H54 (cell line): ENCODE results near the gene TSC2.

Experiments used
- DNase-seq: peaks from one replicate; pipeline ENCODE4 v3.0.0; 2011; ENCODE audit warnings: low spot score, mixed read lengths; ENCODE audit not compliant: insufficient read length
- FAIRE-seq: peaks from 3 replicates; lab custom pipeline; 2011; peaks lifted over from hg19 to GRCh38; lab: Jason Lieb, UNC
- POLR2A ChIP-seq: IDR thresholded peaks from 2 replicates; pipeline ENCODE4 v1.6.1; 2011; ENCODE audit warnings: low read depth, mild to moderate bottlenecking, low read length

TSC2 gene

DNA sequence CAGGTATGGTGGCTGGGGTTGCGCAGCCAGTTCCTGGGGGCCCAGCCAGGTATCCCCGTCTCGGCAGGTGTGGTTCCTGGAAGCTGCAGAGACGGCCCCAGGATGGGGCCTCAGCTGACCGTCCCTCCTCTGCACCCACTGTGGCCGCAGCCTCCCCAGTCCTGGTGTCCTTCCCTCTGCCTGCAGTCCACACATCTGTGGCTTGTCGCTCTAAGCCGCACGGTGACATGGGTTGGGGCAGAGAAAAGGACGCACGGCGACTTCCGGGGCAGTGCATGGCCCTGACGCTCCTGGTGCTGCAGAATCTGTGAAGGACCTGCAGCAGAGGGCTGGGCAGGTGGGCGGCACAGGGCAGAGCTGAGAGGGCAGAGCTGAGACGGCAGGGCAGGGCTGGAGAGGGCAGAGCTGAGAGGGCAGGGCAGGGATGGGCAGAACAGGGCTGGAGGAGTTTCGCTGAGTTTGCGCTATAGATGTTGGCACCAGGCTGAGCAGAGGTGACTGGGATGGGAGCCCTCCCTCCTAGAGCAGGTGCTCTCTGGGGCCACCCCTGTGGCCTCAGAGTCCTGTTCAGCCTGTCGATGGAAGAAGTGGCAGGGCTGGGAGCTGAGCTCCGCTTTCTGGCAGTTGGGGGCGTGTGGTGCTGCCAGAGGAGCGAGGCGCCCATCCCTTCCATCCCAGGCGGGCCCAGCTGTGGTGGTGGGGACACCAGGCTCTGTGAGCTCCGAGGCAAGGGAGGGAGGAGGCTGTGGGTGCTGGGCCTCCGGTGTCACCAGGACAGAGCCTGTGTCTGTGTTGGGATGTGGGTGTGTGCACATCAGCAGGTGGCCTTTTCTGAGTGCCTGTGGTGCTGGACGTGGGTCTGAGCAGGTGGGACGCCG, 23.0 kb downstream of the TSC2 start:
- TF ChIP-seq POLR2A, result no peak
- no peak for FAIRE-seq
- no peak for DNase-seq

DNA sequence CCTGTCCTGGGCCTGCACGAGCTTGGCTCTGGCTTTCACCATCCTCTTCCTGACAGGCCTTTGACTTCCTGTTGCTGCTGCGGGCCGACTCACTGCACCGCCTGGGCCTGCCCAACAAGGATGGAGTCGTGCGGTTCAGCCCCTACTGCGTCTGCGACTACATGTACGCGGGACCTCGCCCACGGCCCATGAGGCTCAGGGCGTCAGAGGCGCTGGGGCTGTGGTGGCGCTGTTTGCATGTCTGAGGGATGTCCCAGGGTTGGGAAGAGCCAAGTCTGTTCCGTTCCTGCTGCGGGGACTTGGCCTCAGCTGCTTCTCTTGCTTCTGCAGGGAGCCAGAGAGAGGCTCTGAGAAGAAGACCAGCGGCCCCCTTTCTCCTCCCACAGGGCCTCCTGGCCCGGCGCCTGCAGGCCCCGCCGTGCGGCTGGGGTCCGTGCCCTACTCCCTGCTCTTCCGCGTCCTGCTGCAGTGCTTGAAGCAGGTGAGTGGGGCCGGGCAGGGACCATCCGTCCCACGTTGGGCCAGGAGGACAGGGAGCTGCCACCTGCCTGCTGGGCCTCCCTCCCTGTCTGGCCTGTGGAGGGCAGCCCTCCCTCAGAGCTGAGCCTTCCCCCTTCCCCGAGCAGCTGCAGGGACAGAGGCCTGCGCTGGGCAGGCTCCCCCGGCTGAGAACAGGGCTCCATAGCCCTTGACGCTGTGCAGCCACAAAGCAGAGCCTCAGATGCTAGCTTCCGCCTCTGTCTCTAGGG, 23.8 kb downstream of the TSC2 start:
- DNase-seq, result no peak
- no peak for FAIRE-seq
- no peak for TF ChIP-seq POLR2A

DNA sequence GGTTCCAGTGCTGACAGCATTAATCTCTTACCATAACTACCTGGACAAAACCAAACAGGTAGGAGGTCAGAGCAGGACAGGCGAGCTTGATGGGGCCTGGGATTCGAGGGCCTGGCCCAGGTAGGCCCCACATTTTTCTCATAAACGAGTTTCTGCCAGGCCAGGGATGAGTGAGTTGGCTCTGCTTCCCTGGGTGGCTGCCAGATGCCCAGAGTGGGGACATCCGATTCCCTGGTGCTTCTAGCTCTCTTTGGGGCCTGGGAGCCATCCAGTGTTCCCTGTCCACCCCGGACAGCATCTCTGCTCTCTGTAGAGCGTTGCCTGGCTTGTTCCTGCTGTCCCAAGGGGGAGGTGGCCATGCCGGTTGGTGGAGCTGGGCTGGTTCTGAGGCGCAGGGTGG, 25.1 kb downstream of the TSC2 start:
- FAIRE-seq, result no peak
- TF ChIP-seq POLR2A, result no peak
- DNase-seq, result no peak

DNA sequence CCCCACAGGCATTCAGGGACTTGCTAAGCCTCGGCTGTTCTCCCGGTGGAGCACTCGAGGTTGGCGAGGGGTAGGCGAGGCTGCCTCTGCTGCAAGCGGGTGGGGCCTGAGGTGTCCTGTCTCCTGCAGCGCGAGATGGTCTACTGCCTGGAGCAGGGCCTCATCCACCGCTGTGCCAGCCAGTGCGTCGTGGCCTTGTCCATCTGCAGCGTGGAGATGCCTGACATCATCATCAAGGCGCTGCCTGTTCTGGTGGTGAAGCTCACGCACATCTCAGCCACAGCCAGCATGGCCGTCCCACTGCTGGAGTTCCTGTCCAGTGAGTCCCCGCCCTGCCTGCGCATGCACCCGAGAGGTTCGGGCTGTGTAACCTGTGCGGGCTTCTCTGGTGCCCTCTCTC, 26.3 kb downstream of the TSC2 start:
- no peak for DNase-seq
- FAIRE-seq, result no peak
- no peak for TF ChIP-seq POLR2A

DNA sequence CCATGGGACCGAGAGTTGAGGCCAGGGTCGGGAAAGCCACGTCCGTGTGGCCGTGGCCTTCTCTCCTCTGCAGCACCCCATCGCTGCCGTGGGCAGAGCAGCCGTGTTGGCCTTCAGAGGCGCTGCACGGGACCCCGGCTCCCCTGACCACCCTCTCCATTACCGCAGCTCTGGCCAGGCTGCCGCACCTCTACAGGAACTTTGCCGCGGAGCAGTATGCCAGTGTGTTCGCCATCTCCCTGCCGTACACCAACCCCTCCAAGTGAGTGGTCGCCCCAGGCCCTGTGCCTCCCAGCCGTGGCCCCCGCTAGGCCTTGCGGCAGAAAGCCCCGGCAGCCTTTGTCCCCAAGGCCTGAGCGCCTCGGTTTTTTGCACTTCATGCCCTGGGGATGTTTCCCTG, 27.8 kb downstream of the TSC2 start:
- TF ChIP-seq POLR2A, result no peak
- no peak for FAIRE-seq

DNA sequence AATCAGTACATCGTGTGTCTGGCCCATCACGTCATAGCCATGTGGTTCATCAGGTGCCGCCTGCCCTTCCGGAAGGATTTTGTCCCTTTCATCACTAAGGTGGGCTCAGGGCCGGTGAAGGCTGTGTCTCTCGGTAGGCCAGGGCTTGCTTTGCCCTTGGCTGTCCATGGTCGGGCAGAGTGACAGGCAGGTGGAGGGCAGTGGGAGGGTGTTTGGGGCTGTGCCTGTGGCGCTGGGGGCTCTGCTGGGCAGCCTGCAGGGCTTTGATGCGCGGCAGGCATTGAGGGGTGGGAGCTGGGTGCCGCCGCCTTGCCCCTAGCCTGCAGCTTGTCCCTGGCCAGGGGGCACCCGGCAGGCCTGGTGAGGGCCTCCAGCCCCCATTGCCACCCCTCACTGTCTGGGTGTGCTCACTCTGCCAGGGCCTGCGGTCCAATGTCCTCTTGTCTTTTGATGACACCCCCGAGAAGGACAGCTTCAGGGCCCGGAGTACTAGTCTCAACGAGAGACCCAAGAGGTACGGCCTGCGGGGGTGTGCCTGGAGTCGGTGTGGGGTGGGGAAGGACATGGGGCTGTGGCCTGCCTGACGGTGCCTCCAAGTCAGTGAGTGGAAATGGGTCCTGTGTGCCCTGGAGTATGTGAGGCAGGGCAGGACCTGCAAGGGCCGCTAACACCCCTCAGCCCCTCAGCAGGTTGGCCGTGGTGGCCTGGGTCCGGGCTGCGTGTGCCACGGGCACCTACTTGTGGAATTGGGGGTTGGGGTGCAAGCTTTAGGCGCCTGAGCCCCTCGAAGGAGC, 28.5 kb downstream of the TSC2 start:
- DNase-seq (no peak), FAIRE-seq (no peak)
- no peak for TF ChIP-seq POLR2A

More for the DNA sequence above, 27.8 kb downstream of the TSC2 start:
- DNase-seq, result no peak

DNA sequence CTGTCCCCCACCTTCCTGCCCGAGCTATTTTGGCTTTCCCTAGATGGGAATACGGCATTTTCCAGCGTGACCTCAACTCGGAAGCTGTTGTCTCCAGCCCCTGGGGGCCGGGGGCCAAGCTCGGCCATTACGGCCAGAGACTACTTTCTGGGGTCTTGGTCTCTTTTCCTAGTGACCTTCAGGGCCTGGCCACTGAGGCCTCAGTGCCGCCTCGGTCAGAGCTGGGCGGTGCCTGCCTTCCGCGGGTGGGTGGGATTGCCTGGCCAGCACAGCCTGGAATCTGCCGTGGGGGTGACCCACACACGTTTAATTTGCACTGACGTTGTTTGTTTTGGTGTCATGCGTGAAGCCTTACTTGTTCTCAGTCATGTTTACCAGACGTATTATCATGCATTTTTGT, 29.2 kb downstream of the TSC2 start:
- no peak for FAIRE-seq
- TF ChIP-seq POLR2A, result no peak
- DNase-seq, result no peak

DNA sequence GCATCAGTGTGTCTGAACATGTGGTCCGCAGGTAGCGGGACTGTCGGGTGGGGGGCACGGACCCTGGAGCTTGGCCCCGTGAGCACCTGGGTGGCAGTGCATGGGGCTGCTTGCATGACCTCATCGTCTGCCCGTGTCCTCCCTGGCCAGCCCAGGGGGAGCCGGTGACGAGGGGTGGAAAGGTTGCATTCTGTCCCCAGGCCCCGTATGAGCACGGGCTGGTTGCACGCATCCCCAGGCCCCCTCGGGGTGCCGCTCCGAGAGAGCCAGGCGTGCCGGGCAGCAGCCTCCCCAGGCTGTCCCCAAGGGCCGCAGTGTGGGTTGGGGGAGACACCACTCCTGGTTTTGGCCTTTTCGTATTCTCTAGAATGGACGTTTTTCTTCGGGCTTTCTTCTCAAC, 29.9 kb downstream of the TSC2 start:
- DNase-seq, result no peak
- no peak for FAIRE-seq
- no peak for TF ChIP-seq POLR2A

DNA sequence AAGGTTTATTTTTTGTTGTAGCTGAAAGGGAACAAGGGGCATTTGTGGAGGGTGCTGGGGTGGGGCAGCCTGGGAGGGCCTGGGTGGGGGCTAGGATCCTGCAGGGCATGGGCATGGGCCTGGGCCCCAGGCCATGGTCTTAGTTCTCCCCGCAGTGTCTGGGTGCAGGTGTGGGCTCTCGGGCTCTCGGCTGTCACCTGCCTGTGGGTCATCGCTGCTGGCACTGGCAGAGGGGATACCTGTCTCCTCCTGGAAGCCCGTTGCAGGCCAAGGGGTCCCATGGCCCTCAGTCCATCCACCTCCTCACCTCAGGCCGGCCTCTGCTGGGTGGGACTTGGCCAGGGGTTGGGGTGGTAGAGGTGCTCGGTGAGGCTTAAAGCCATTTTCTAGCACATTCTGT, 30.3 kb downstream of the TSC2 start:
- no peak for TF ChIP-seq POLR2A
- DNase-seq (no peak), FAIRE-seq (no peak)

DNA sequence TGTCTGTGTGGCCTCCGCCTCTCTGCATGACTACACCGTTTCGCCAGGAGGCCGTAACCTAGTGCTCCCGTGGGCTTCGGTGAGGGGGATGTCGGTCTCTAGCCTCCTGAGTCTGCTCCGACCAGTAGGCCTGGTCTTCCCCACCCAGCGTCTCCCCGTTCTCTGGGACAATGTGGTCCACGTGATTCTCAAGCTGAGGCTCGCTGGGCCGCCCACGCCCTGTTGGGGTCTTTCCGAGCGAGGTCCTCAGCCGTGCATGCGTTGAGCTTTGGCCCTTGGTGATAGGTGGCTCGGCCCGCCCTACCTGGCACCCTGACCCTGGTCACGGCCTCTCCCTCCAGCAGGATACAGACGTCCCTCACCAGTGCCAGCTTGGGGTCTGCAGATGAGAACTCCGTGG, 30.9 kb downstream of the TSC2 start:
- DNase-seq (no peak), FAIRE-seq (no peak)
- TF ChIP-seq POLR2A, result no peak

DNA sequence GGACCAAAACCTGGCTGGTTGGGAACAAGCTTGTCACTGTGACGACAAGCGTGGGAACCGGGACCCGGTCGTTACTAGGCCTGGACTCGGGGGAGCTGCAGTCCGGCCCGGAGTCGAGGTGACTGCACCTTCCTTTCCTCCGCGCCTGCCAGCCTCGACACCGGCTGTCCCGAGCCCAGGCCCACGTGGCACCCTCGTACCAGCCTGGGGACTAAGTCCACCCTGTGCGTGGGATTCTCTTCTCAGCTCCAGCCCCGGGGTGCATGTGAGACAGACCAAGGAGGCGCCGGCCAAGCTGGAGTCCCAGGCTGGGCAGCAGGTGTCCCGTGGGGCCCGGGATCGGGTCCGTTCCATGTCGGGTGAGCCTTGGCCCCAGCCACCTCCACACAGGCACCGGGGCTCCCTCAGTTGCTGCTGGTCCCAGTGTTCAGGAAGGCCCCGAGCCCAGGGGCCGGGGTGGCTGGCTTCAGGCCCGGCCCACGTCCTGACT, 31.6 kb downstream of the TSC2 start:
- no peak for TF ChIP-seq POLR2A
- FAIRE-seq (no peak), DNase-seq (no peak)

DNA sequence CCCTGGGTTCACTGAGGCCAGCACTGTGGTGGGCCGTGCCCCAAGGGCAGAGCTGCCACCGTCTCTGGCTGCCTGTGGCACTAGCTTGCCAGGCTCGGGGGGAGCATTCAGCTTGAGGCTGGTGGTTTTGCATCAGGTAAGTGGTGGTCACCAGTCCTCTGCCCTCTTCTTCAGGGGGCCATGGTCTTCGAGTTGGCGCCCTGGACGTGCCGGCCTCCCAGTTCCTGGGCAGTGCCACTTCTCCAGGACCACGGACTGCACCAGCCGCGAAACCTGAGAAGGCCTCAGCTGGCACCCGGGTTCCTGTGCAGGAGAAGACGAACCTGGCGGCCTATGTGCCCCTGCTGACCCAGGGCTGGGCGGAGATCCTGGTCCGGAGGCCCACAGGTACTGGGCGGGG, 32.2 kb downstream of the TSC2 start:
- FAIRE-seq, result no peak
- no peak for TF ChIP-seq POLR2A
- DNase-seq, result no peak

DNA sequence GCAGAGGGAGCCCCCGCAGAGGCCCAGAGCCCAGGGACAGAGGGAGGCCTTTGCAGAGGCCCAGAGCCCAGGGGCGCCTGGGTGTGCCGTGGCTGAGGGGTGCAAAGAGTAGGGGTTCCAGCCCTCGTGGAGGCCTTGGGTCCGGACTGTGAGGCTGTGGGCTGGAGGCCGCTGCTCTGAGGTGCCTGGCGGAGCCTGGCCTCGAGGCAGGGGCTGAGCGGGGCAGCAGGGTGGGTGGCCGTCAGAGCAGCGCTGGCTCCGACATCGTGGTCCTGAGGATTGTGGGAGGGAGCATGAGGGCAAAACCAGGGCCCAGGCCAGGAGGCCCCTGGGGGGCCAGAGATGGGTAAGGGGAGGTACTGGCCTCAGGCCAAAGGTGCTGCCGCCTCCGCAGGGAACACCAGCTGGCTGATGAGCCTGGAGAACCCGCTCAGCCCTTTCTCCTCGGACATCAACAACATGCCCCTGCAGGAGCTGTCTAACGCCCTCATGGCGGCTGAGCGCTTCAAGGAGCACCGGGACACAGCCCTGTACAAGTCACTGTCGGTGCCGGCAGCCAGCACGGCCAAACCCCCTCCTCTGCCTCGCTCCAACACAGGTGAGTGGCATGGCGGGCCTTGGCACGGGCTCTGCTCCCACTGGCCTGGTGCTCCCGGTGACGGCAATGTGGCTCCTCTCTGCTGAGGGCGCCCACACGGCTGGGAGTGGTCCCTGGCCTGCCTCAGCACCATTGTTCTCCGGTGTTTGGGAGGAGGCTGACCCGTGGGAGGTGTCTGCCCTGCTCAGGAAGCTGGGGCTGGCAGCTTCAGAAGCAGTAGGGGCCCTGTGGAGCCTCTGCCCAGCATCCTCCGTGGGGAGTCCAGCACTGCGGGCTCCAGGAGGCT, 33.7 kb downstream of the TSC2 start:
- no peak for DNase-seq
- no peak for TF ChIP-seq POLR2A
- FAIRE-seq, result no peak
